Measurements from ENCODE around the gene SLC8B1. TPM values are rescaled to one million over a fixed set of nuclear protein-coding genes. Genes with fewer than 3 reads are reported as not detected.

The SLC8B1 gene
- polyA plus RNA-seq, 1 donor (not counting 4 experiments of a cell fraction or from before 2014, with no cell fraction given), result 8.0 TPM

- DNase-seq (ENCODE audit: low read depth, low spot score) (no peak), FAIRE-seq (no peak)
- Histone ChIP-seq H3K4me1 (ENCODE audit: control insufficient read depth, extremely low read depth, insufficient read depth, low read length) (no peaks in the 10 kb centered on the region), H3K79me2 (ENCODE audit: control insufficient read depth, insufficient read depth, low read length) (no peaks in the 10 kb centered on the region), H3K9me1 (ENCODE audit: control insufficient read depth, extremely low read depth, insufficient read depth, low read length) (no peaks in the 10 kb centered on the region), H3K9ac (ENCODE audit: control insufficient read depth, extremely low read depth, insufficient read depth, low read length) (no peak overlapping the region), H3K27ac (ENCODE audit: control insufficient read depth, insufficient read depth, low read length) (no peak overlapping the region), H4K20me1 (ENCODE audit: control insufficient read depth, extremely low read depth, insufficient read depth, low read length) (no peaks in the 10 kb centered on the region), H3K9me3 (ENCODE audit: control insufficient read depth, low read depth, low read length) (no peaks in the 10 kb centered on the region), H3K4me3 (ENCODE audit: control insufficient read depth in 2 of 3, extremely low read depth in 1 of 3, insufficient read depth in 2 of 3, low read depth in 1 of 3, low read length in 3 of 3) (no peak overlapping the region), H3K27me3 (ENCODE audit: control insufficient read depth, extremely low read depth, insufficient read depth, low read length) (no peaks in the 10 kb centered on the region), H3K4me2 (ENCODE audit: control insufficient read depth, extremely low read depth, insufficient read depth, low read depth, low read length) (no peak overlapping the region), H2AFZ (ENCODE audit: control insufficient read depth, low read length) (no peak overlapping the region), H3K36me3 (ENCODE audit: control insufficient read depth in 2 of 2, extremely low read depth in 1 of 2, insufficient read depth in 2 of 2, low read length in 2 of 2) (peaks cover 10 to 14% of the 10 kb centered on the region in 2 experiments)
- no peak for TF ChIP-seq EZH2 (IDR thresholded peaks at IDR 0.05; ENCODE audit: low read length)
- no peak for TF ChIP-seq CTCF (optimal IDR thresholded peaks at IDR 0.05 in 1 of 3, IDR thresholded peaks at IDR 0.05 in 1 of 3, conservative IDR thresholded peaks at IDR 0.05 in 1 of 3; ENCODE audit: extremely low read depth in 1 of 3, insufficient read depth in 2 of 3, low read length in 3 of 3)
- dilution Hi-C loops (cut with MboI; ENCODE audit: extremely low pct_ligation_motif_present, low sequenced_read_pairs), result no loop called here
Measured at GRCh38 chr12:113322343-113322742, 12.6 kb downstream of the SLC8B1 start.

- no peak overlapping the region for H3K4me3 ChIP-seq (ENCODE audit: control insufficient read depth in 2 of 3, extremely low read depth in 1 of 3, insufficient read depth in 2 of 3, low read depth in 1 of 3, low read length in 3 of 3)
- no peaks in the 10 kb centered on the region for H3K9me1 ChIP-seq (ENCODE audit: control insufficient read depth, extremely low read depth, insufficient read depth, low read length)
- TF ChIP-seq EZH2 (IDR thresholded peaks at IDR 0.05; ENCODE audit: low read length) (no peak), CTCF (optimal IDR thresholded peaks at IDR 0.05 in 1 of 3, IDR thresholded peaks at IDR 0.05 in 1 of 3, conservative IDR thresholded peaks at IDR 0.05 in 1 of 3; ENCODE audit: extremely low read depth in 1 of 3, insufficient read depth in 2 of 3, low read length in 3 of 3) (no peak)
- H2AFZ ChIP-seq (ENCODE audit: control insufficient read depth, low read length), result no peak overlapping the region
- FAIRE-seq (no peak), DNase-seq (ENCODE audit: low read depth, low spot score) (no peak)
- H3K9ac ChIP-seq (ENCODE audit: control insufficient read depth, extremely low read depth, insufficient read depth, low read length), result no peak overlapping the region
- H4K20me1 ChIP-seq (ENCODE audit: control insufficient read depth, extremely low read depth, insufficient read depth, low read length), result no peaks in the 10 kb centered on the region
- H3K9me3 ChIP-seq (ENCODE audit: control insufficient read depth, low read depth, low read length), result no peaks in the 10 kb centered on the region
- no peaks in the 10 kb centered on the region for H3K79me2 ChIP-seq (ENCODE audit: control insufficient read depth, insufficient read depth, low read length)
- no peaks in the 10 kb centered on the region for H3K4me1 ChIP-seq (ENCODE audit: control insufficient read depth, extremely low read depth, insufficient read depth, low read length)
- peaks cover 10 to 16% of the 10 kb centered on the region in 2 experiments for H3K36me3 ChIP-seq (ENCODE audit: control insufficient read depth in 2 of 2, extremely low read depth in 1 of 2, insufficient read depth in 2 of 2, low read length in 2 of 2)
- no peak overlapping the region for H3K27ac ChIP-seq (ENCODE audit: control insufficient read depth, insufficient read depth, low read length)
- H3K27me3 ChIP-seq (ENCODE audit: control insufficient read depth, extremely low read depth, insufficient read depth, low read length), result no peaks in the 10 kb centered on the region
- dilution Hi-C loops (cut with MboI; ENCODE audit: extremely low pct_ligation_motif_present, low sequenced_read_pairs), result no loop called here
- no peak overlapping the region for H3K4me2 ChIP-seq (ENCODE audit: control insufficient read depth, extremely low read depth, insufficient read depth, low read depth, low read length)
Measured at GRCh38 chr12:113320401-113320800, 14.5 kb downstream of the SLC8B1 start.

Measured in keratinocyte (primary cell).